Measurements from ENCODE around the gene CAB39.

GRCh38 chr2:230819433-230819832 lies 106.8 kb downstream of the CAB39 start:
- TF ChIP-seq CTCF (IDR thresholded peaks at IDR 0.05) = no peak
- TF ChIP-seq ZFX (IDR thresholded peaks at IDR 0.05; ENCODE audit: borderline replicate concordance) = no peak
